ENCODE data around the gene MED13L.

The MED13L gene

DNA sequence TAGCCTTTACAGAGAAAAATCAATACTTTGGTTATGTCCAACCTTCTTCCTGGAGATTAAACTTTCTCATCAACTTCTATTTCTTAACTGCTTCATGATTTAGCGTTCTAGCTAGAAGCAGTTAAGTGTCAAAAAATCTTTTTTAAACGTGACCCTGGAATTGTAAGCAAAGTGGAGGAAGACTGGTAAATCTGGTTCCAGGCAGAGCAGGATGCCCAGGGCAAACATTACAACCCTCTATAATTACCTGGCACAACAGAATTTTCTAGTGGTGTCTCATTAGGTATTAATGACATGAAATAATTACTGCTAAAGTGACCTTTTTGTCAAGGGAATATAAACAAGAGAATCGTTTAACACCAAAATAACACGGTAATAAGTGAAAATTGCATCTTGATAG is 320.8 kb downstream of the MED13L start:
- no peak for DNase-seq

DNA sequence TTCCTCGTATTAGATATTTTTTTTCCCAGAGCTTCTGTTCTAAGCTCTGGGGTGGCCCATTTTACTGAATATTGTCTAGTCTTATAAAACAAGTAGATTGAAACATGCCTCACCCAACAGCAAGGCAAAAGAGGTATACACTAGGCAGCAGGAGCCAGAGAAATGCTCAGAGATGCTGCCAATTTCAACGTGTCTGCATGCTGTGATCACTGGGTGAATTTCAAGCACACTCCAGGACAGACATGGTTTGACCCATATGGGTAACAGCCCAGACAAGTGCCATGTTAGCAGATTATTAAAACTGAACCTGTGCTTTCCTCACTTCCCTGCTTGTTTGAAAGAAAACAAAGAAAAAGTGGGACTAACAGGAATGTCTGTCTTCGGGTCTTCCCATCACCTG is 321.3 kb downstream of the MED13L start:
- DNase-seq, result no peak

DNA sequence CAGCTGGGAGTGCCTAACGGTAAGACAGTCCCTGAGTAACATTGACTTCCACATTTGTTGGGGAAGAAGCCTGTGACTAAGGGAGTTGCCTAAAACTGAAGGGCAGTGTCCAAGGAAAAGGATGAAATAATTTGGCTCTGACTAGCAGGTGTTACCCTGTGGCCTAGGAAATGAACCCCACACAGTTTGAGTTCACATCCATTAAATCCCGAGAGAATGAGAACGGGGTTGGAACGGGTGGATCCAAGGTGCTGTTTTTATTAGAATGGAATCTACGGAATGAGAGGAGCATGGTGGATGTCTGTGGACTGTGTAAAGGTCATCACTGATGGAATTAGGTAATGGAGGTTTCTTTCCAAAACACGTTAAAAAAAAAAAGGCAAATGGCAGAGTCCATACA is 324.0 kb downstream of the MED13L start:
- DNase-seq, result no peak

DNA sequence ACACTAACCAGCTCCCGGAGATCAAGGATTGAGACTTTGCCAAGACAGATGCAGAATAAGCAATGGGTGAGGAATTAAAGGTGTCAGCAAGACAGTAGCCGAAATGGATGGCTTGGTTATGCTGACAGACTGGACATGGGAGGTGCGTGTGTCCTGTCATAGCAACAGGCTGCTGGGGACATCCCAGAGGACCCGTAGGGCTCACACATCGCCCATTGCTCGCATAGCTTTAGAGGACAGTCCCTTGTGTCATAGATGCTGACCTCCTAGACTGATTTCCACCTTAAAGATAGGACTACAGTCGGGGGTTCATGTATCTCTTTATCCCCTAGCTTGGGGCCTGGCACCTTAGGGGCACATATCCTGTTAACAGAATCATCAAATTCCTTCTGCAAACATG is 324.5 kb downstream of the MED13L start:
- DNase-seq, result no peak

DNA sequence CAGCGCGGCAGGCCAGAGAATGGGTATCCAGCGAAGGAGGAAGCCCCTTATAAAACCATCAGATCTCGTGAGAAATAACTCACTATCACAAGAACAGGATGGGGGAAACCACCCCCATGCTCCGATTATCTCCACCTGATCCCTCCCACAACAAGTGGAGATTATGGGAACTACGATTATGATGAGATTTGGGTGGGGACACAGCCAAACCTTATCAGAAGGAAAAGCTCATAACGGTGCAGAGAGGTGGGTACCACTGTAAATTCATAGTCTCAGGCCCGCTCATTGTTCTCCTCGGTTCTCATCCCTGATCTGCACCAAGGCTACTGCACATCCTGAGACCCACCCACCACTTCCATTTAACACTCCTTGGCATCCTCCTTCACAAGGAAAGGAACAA is 326.5 kb downstream of the MED13L start:
- DNase-seq, result no peak

DNA sequence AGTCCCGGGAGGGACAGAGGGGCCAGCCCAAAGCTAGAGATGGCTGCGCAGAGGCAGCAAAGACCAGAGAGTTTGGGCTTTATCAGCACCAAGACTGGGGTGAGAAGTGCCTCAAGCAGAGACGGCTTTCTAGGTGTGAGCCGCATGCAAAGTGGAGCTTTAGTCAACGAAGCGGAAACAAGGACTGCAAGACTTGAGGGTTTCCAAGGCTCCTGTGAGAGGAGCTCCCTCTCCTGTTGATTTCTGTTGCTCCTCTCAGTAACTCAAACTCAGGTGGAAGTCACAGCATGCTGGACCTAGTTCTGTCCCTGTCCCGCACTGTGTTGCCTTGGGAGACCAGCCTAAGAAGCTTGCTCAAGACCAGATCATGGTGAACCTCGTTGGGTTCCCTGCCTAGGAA is 327.8 kb downstream of the MED13L start:
- DNase-seq, result no peak

DNA sequence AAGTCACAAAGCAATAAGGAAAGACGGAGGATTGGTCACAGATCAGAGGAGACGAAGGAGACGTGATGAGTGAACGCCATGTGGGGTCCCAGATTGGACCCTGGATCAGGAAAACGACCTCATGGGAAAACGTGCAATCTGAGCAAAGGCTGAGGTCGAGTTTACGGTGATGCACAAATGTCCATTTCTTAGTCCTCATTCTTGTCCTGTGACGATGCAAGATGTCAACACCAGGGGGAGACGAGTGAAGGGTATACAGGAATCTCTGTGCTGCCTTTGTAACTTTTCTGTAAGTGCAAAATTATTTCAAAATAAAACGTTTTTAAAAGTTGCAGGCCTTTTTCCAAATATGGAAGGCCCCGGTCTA is 329.8 kb downstream of the MED13L start:
- DNase-seq, result no peak

DNA sequence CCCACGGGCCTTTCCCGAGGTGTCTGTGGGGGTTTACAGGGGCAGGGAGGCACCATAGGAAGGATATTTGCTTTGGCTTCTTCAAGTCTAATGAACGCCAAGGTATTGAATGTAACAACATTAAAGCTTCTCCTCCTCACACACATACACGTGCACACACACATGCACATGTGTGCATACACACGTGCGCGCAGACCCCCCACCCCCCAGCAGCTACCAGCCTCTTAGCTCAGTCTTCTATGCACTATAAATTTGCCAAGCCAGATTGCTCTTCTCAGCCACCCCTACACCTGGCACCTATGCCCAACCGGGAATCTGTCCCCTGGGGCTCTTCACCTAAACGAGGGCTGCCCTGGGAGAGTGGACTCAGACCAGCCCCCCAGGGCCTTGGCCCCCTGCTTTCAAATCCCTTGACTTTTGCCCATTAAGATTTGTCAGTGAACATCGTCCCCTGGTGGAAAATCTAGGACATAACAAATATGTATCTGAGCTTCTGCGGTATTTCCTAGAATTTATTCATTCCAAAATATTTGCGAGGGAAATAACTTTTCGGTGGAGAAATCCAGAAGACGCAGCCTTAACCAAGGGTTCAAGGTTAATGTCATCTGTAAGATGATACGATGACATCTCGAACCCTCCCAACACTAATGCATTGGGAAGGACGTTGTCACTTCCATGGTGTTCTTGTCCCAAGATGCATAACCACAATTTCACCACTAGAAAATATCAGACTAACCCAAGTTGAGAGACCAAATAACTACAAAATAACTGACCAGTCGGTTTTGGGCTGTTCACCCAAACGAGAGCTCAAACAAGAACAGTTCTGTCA is 330.4 kb downstream of the MED13L start:
- DNase-seq, result no peak

DNA sequence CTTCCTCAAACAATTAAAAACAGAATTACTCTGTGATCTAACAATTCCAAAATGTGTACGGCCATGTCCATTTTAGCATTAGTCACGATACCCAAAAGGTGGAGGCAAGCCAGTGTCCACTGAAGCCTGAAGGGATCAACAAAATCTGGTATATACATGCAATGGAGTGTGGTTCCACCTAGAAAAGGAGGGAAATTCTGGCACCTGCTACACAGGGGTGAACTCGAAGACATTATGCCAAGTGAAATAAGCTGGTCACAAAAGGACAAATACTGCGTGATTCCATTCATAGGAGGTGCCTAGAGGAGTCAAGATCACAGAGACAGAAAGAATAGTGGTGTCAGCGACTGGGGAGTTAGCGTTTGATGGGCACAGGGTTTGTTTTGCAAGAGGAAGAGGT is 331.4 kb downstream of the MED13L start:
- DNase-seq, result no peak

DNA sequence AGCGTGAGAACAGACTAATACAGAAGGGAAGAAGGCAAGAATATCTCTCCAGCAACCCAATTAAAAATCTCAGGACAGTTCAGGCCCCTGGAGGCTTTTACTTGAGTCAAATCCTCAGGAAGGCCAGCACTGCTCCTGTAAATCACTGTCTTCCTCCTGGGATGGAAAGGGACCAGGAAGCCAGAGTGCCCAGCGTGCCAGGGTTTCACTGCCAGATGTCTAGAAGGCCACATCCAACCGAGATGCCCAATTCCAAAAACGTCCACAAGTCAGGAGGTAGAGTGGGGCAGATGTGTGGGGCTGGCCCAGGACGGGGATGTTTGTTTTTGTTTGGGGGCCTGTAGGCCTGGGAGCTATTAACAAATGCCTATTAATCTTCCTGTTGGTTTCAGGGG is 332.0 kb downstream of the MED13L start:
- DNase-seq, result no peak

DNA sequence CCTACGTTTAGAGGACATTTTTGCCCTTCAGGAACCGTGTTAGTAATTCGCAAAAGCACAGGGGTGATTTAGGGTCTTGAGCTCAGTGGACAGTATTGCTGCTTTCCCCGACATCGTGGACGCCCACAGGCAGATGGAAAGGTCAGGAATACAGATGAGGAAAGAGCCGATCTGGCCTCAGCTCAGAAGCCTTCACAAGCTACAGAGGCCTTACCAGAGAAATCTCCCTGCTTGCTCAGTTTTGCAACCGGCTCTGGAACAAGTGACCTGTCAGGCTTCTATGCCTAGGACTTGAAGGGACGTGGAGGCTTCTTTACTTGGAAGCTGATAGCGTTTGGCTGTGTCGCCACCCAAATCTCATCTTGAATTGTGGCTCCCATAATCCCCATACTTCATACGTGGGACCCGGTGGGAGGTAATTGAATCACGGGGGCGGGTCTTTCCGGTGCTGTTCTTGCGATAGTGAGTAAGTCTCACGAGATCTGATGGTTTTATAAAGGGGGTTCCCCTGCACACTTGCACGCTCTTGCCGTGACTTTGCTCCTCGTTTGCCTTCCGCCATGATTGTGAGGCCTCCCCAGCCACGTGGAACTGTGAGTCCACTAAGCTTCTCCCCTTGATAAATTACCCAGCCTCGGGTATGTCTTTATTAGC is 332.5 kb downstream of the MED13L start:
- no peak for DNase-seq

DNA sequence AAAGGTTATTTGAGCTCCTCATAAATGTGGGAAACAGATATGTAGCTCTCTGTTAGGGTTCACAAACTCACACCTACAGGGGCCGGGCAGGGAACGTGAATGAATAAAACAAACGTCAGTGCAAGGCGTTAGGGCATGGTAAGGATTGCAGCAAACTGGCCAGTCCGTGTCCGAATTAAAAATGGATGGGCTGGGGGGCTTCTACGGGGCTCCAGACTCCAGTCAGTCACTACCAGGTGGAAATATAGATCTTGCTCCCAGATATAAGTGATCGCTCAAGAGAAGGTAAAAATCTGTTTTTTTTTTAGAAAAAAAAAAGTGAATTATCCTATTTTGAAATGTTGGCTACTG is 333.1 kb downstream of the MED13L start:
- no peak for DNase-seq

DNA sequence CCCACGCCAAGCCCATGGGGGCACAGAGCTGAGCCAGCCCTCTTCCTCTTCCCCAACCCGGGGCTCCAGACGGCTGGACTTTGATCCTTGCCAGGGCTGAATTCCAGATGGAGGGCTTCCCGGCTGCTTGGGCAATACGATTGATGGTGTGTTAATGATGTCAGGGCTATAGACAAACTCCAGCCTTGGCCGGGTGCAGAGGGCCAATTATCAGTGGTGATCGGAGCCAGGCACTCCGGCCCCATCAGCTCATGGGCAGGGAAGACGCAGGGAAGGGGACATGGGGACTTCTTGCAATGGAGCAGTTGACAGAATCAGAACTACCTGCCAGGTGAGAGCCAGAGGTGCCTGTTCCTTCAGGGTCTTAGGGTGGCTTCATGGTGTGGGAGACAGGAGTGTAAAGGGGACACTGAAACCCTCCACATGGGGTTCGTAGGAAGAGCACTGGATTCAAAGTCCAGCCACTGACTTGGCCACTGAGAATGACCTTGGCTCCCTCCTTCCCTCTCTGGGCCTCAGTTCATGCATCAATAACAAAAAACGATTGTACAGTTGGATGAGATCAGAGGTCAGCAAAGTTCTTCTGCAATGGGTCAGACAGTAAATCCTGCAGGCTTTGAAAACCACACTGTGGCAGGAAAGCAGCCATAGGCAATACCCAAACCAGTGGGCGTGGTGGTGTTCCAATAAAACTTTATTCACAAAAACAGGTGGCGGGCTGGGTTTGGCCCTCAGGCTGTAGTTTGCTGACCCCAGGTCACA is 333.7 kb downstream of the MED13L start:
- no peak for DNase-seq

DNA sequence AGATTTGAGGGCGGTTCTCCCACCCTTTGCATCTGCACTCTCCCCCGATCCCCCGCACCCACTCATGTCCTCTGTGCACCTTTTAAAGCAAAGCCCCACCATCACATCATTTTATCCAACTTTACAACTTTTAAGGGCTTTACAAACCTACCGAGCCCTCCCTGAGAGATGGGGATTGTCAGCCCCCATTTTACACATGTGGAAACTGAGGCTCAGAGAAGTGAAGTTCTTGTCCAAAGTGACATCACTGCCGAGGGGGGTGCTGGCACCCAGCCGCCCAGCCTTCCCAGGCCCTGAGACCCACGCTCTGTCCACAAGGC is 334.2 kb downstream of the MED13L start:
- DNase-seq, result no peak

DNA sequence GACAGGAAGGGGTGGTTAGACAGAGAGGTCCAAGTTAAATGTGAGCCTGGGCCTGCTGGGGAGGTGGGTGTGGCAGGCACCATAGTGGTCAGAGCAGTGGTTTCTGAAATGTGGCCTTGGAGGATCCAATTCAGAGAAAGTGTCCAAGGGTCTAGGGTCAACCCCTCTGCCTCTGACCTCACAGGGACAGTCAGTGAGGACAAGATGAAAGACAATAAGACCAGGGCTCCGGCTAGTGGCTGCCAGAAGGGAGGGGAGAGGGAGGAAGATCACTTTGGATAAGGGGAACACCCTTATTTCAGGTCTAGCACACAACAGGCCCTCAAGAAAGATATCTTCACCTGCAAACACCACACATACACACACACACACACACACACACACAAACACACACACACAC is 335.1 kb downstream of the MED13L start:
- DNase-seq, result no peak

DNA sequence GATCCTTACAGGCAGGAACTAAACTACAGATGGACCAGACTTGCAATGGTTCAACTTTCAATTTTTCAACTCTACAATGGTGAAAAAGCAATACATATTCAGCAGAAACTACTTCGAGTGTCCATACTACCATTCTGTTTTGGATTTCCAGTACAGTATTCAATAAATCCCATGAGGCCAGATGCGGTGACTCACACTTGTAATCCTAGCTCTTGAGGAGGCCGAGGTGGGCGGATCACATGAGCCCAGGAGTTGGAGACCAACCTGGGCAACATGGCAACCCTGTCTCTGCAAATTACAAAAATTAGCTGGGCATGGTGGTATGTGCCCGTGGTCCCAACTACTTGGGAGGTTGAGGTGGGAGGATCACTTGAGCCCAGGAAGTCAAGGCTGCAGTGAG is 336.1 kb downstream of the MED13L start:
- DNase-seq, result no peak

DNA sequence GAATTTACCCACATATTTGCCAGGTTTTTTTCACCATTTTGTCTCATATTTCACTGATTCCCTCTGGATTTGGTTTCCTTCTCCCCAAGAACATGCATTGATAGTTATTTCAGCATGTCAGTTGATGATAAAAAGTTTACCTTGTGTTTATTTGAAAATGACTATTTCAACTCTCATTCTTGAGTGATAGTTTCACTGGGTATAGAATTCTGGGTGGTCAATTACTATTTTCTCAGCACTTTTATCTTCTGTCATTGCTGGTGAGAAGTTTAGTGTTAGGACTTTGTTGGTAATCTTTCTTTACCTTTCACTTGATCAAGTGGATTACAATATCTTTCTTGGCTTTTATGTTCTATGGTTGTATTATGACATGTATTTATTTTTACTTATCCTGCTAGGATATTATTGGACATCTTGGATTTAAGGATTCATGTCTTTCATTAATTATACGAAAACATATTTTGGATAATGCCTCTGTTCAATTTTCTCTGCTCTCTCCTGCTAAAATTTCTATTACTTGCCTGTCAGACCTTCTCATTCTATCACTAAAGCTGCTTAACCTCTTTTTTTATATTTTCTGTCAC is 338.6 kb downstream of the MED13L start:
- DNase-seq, result no peak

DNA sequence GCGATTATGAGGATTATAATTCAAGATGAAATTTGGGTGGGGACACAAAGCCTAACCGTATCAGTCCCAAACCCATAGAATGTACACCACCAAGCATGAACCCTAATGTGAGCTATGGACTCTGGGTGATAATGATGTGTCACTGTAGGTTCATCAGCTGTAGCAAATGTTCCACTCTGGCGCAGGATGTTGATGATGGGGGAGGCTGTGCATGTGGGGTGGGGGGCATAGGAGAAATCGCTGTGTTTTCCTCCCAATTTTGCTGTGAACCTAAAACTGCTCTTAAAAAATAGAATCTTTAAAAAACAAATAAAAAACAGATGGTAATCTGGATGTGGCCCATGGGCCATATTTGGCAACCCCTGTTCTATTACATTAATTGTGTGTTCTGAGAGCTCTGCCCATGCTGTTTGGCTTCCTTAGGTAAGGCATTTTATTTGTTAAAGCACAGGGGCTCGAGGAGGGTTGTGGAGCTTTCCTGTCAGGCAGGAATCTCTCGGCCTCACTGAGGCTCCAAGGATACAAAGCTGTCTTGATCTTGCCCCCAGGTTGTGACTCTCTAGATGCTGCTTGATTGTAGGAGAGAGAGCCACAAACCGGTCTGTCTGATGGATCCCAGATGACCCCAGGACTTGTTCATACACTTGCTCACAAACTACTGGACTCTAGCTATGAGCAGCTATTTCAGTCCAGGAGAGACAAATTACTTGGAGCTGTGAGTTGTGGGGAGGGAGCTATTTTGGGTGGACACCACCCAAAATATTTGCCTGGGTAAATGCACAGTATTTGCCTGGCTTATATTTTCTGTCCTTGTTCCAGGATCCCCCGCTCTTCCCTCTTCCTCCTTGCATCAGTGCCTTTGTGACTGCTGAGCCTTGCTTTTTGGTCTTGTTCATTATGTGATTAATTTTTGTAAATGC is 340.2 kb downstream of the MED13L start:
- no peak for DNase-seq

DNA sequence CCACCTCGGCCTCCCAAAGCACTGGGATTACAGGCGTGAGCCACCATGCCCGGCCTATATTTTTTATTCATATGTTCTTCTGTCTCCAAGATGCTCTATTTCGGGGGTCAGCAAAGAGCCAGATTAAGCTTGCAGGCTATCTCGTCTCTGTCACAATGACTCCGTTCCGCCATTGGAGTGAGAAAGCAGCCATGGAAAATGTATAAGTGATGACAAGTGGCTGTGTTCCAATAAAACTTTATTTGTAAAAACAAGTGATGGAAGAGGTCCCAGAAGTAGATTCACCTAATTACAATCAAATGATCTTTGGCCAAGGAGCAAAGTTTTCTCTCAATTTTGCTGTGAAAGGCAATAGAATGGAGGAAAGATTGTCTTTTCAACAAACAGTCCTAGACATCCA is 342.6 kb downstream of the MED13L start:
- no peak for DNase-seq

DNA sequence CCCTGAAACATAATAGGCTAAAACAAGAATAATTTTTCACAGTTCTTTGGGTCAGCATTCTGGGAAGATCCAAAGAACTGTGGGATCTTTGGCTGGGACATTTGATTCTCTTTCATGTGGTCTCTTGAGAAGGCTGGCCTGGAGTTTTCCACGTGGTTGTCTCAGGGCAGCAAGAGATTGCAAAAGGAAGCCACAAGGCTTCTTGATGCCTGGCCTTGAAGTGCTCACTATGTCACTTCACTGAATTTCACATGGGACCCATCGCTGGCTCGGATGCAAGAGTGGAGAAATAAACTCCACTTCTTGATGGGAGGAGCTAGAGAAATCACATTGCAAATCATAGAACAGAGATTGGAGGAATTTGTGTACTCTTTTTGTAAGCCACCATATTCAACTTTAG is 343.4 kb downstream of the MED13L start:
- no peak for DNase-seq

DNA sequence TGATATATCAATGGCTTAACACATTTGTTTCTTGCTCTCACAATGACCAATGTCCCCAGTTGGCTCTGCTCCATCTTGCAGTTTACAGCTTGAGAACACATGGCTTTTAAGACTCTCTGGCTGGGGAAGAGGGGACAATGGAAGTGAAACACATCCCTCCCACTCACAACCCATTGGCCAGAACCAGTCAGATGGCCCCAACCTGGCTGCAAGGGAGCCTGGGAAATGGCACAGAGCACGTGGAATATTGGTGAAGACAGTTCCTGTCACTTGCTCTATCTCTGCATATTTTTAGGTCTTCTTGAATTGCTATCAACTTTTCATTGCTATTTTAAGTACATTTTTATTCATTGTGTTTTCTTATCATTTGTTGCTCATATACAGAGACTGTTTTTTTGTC is 345.4 kb downstream of the MED13L start:
- no peak for DNase-seq

DNA sequence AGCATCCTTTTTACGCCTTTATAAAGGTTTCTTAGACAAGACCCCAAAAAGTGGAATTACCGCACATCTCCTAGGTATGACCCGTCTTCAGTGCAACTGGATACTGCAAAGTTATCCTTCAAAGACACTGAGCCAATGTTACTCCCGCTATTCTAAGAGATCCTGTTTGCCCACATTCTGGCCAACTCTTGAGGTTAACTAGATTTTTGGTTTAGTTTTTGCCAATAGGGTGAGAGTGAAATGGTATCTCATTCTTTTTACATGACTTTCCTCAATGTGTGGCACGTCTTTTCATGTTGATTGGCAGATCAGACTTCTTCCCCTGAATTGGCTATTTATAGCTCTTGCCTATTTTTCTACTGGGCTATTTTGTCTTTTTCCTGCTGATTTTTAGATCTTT is 347.2 kb downstream of the MED13L start:
- no peak for DNase-seq
